ENCODE results near the gene ARMC5.
A peak's percentile ranks its signal among the peaks of the same experiment; 100 is the strongest.
"Not testable (repeated sequence)": the region's sequence is repeated elsewhere in the genome, so short reads cannot be mapped to it uniquely, and the experiment has no call there.

Gene ARMC5

DNA sequence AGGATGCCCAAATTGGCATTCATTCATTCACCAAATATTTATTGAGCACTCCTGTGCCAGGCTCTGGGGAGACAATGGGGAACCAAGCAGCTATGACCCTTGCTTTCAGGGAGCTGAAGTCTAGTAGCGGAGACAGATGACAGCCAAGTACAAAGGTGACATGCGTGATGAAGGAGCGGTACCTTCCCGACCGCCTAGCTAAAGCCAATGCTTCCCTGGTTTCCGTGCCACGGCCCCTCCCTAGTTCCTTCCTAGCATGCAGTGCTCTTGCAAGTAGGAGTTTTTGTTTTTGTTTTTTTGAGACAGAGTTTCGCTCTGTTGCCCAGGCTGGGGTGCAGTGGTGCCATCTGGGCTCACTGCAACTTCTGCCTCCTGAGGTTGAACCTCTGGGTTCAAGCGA is 20.4 kb downstream of the ARMC5 start:
- no peak overlapping the region for H3K14ac ChIP-seq (ENCODE audit: low read length in 2 of 2)
- DNase-seq = no peak
- H3K27ac ChIP-seq (ENCODE audit: low read length, poor library complexity, severe bottlenecking) = no peak overlapping the region
- H3K4me1 ChIP-seq (ENCODE audit: control insufficient read depth, insufficient read depth, low read depth, low read length) = peaks cover 32% of the 10 kb centered on the region
- H3K36me3 ChIP-seq (ENCODE audit: control insufficient read depth in 1 of 2, insufficient read depth in 2 of 2, low read depth in 1 of 2, low read length in 2 of 2) = peaks cover 38 to 44% of the 10 kb centered on the region in 2 experiments
- no peak overlapping the region for H4K8ac ChIP-seq (ENCODE audit: low read length)
- H3K79me1 ChIP-seq (replicated peaks; ENCODE audit: low read length, poor library complexity, severe bottlenecking) = peaks cover 13% of the 10 kb centered on the region
- no peak overlapping the region for H3K4me2 ChIP-seq (ENCODE audit: low read length, poor library complexity, severe bottlenecking)
- no peak overlapping the region for H2AFZ ChIP-seq (ENCODE audit: low read depth, low read length)
- H2BK5ac ChIP-seq (ENCODE audit: low read depth, low read length, poor library complexity, severe bottlenecking) = no peak overlapping the region
- 93% methylated on average over 9 of the region's 9 CpGs for WGBS
- H2BK15ac ChIP-seq (ENCODE audit: low read depth, poor library complexity, severe bottlenecking) = no peak overlapping the region
- no peak overlapping the region for H3K18ac ChIP-seq (ENCODE audit: low read depth in 1 of 2, low read length in 2 of 2)
- H2BK12ac ChIP-seq (ENCODE audit: low read length in 2 of 2) = no peak overlapping the region
- no peak overlapping the region for H2AK5ac ChIP-seq (ENCODE audit: low read length, severe bottlenecking)
- no peak overlapping the region for H2BK120ac ChIP-seq (ENCODE audit: low read depth, low read length)
- H3K9ac ChIP-seq (ENCODE audit: low read length) = no peak overlapping the region
- no peaks in the 10 kb centered on the region for H3K9me3 ChIP-seq (ENCODE audit: control insufficient read depth, low read length)
- peaks cover 0 to 28% of the 10 kb centered on the region in 2 experiments for H3K27me3 ChIP-seq (ENCODE audit: control insufficient read depth in 1 of 2, insufficient read depth in 1 of 2, low read length in 2 of 2)
- no peak overlapping the region for H3K4ac ChIP-seq (ENCODE audit: low read depth in 1 of 2, low read length in 2 of 2)
- H3K4me3 ChIP-seq (ENCODE audit: insufficient read depth in 1 of 2, low read depth in 1 of 2, low read length in 2 of 2) = no peak overlapping the region
- peak overlapping the region in 1 of 2 experiments; percentile 43 for H3K23ac ChIP-seq (ENCODE audit: low read length in 2 of 2)
- H4K91ac ChIP-seq (ENCODE audit: low read length) = no peak overlapping the region

GRCh38 chr16:31480851-31481536 is 21.7 kb downstream of the ARMC5 start:
- peaks cover 27 to 32% of the 10 kb centered on the region in 2 experiments for H3K36me3 ChIP-seq (ENCODE audit: control insufficient read depth in 1 of 2, insufficient read depth in 2 of 2, low read depth in 1 of 2, low read length in 2 of 2)
- 57% methylated on average over 7 of the region's 7 CpGs for WGBS
- no peak overlapping the region for H4K91ac ChIP-seq (ENCODE audit: low read length)

GRCh38 chr16:31483081-31483480 is 23.8 kb downstream of the ARMC5 start, which contains the start of gene SLC5A2:
Gene SLC5A2, plus strand, starts transcription at chr16:31483123. Its CDS starts 14 bp downstream, at chr16:31483137.
- H2AFZ ChIP-seq (ENCODE audit: low read depth, low read length) = no peak within 1 kb of the TSS
- WGBS = 85% methylated on average over 4 of the region's 4 CpGs

More at GRCh38 chr16:31480851-31481536, 21.7 kb downstream of the ARMC5 start:
- no peak overlapping the region for H3K18ac ChIP-seq (ENCODE audit: low read depth in 1 of 2, low read length in 2 of 2)
- no peak overlapping the region for H3K23ac ChIP-seq (ENCODE audit: low read length in 2 of 2)
- no peak overlapping the region for H3K9ac ChIP-seq (ENCODE audit: low read length)
- peaks cover 12% of the 10 kb centered on the region for H3K79me1 ChIP-seq (replicated peaks; ENCODE audit: low read length, poor library complexity, severe bottlenecking)
- no peak overlapping the region for H3K4me2 ChIP-seq (ENCODE audit: low read length, poor library complexity, severe bottlenecking)
- H2BK5ac ChIP-seq (ENCODE audit: low read depth, low read length, poor library complexity, severe bottlenecking) = no peak overlapping the region
- no peak for DNase-seq
- H2BK12ac ChIP-seq (ENCODE audit: low read length in 2 of 2) = no peak overlapping the region
- H2BK15ac ChIP-seq (ENCODE audit: low read depth, poor library complexity, severe bottlenecking) = no peak overlapping the region
- H2BK120ac ChIP-seq (ENCODE audit: low read depth, low read length) = no peak overlapping the region
- H3K9me3 ChIP-seq (ENCODE audit: control insufficient read depth, low read length) = no peaks in the 10 kb centered on the region
- H3K4me1 ChIP-seq (ENCODE audit: control insufficient read depth, insufficient read depth, low read depth, low read length) = peaks cover 39% of the 10 kb centered on the region
- no peak overlapping the region for H4K8ac ChIP-seq (ENCODE audit: low read length)
- H2AK5ac ChIP-seq (ENCODE audit: low read length, severe bottlenecking) = no peak overlapping the region
- H3K27ac ChIP-seq (ENCODE audit: low read length, poor library complexity, severe bottlenecking) = no peak overlapping the region
- no peak overlapping the region for H3K14ac ChIP-seq (ENCODE audit: low read length in 2 of 2)
- H3K4ac ChIP-seq (ENCODE audit: low read depth in 1 of 2, low read length in 2 of 2) = no peak overlapping the region
- no peak overlapping the region for H3K4me3 ChIP-seq (ENCODE audit: insufficient read depth in 1 of 2, low read depth in 1 of 2, low read length in 2 of 2)
- no peak overlapping the region for H2AFZ ChIP-seq (ENCODE audit: low read depth, low read length)
- peaks cover 0 to 40% of the 10 kb centered on the region in 2 experiments for H3K27me3 ChIP-seq (ENCODE audit: control insufficient read depth in 1 of 2, insufficient read depth in 1 of 2, low read length in 2 of 2)

DNA sequence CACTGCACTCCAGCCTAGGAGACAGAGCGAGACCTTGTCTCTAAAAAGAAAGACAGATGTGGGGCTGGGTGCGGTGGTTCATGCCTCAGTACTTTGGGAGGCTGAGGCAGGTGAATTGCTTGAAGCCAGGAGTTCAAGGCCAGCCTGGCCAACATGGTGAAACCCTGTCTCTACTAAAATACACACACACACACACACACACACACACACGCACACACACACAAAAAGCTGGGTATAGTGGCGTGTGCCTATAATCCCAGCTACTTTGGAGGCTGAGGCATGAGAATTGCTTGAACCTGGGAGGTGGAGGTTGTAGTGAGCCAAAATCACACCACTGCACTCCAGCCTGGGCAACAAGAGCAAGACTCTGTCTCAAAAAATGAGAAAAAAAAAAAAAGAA is 24.7 kb downstream of the ARMC5 start:
- H2AK5ac ChIP-seq (ENCODE audit: low read length, severe bottlenecking); H2AFZ ChIP-seq (ENCODE audit: low read depth, low read length); H4K8ac ChIP-seq (ENCODE audit: low read length); H3K14ac ChIP-seq (ENCODE audit: low read length in 2 of 2); H3K9me3 ChIP-seq (ENCODE audit: control insufficient read depth, low read length); H3K4ac ChIP-seq (ENCODE audit: low read depth in 1 of 2, low read length in 2 of 2); H3K23ac ChIP-seq (ENCODE audit: low read length in 2 of 2); H3K4me3 ChIP-seq (ENCODE audit: insufficient read depth in 1 of 2, low read depth in 1 of 2, low read length in 2 of 2); H3K4me2 ChIP-seq (ENCODE audit: low read length, poor library complexity, severe bottlenecking); H4K91ac ChIP-seq (ENCODE audit: low read length); H3K79me1 ChIP-seq (replicated peaks; ENCODE audit: low read length, poor library complexity, severe bottlenecking); H2BK12ac ChIP-seq (ENCODE audit: low read length in 2 of 2); H2BK120ac ChIP-seq (ENCODE audit: low read depth, low read length); H2BK15ac ChIP-seq (ENCODE audit: low read depth, poor library complexity, severe bottlenecking); H2BK5ac ChIP-seq (ENCODE audit: low read depth, low read length, poor library complexity, severe bottlenecking); H3K9ac ChIP-seq (ENCODE audit: low read length); H3K18ac ChIP-seq (ENCODE audit: low read depth in 1 of 2, low read length in 2 of 2); H3K27ac ChIP-seq (ENCODE audit: low read length, poor library complexity, severe bottlenecking); DNase-seq: not testable (repeated sequence)
- WGBS = no CpG with 5 or more reads among the region's 4 CpGs
- peaks cover 4 to 12% of the 10 kb centered on the region in 2 experiments for H3K36me3 ChIP-seq (ENCODE audit: control insufficient read depth in 1 of 2, insufficient read depth in 2 of 2, low read depth in 1 of 2, low read length in 2 of 2)
- peaks cover 46% of the 10 kb centered on the region for H3K4me1 ChIP-seq (ENCODE audit: control insufficient read depth, insufficient read depth, low read depth, low read length)
- peaks cover 0 to 71% of the 10 kb centered on the region in 2 experiments for H3K27me3 ChIP-seq (ENCODE audit: control insufficient read depth in 1 of 2, insufficient read depth in 1 of 2, low read length in 2 of 2)

More at GRCh38 chr16:31483081-31483480, 23.8 kb downstream of the ARMC5 start, which contains the start of gene SLC5A2:
- no peak within 1 kb of the TSS for H4K91ac ChIP-seq (ENCODE audit: low read length)
- H3K4ac ChIP-seq (ENCODE audit: low read depth in 1 of 2, low read length in 2 of 2) = no peak within 1 kb of the TSS
- no peaks in the 10 kb centered on the region for H3K79me1 ChIP-seq (replicated peaks; ENCODE audit: low read length, poor library complexity, severe bottlenecking)
- H3K14ac ChIP-seq (ENCODE audit: low read length in 2 of 2) = no peak within 1 kb of the TSS
- H3K9ac ChIP-seq (ENCODE audit: low read length) = no peak within 1 kb of the TSS
- H2AK5ac ChIP-seq (ENCODE audit: low read length, severe bottlenecking) = peak within 1 kb of the TSS; percentile 68
- DNase-seq = no peak
- no peaks in the 10 kb centered on the region for H3K9me3 ChIP-seq (ENCODE audit: control insufficient read depth, low read length)
- no peak within 1 kb of the TSS for H2BK12ac ChIP-seq (ENCODE audit: low read length in 2 of 2)
- H2BK120ac ChIP-seq (ENCODE audit: low read depth, low read length) = no peak within 1 kb of the TSS
- H3K27ac ChIP-seq (ENCODE audit: low read length, poor library complexity, severe bottlenecking) = no peak within 1 kb of the TSS
- peaks cover 11 to 12% of the 10 kb centered on the region in 2 experiments for H3K36me3 ChIP-seq (ENCODE audit: control insufficient read depth in 1 of 2, insufficient read depth in 2 of 2, low read depth in 1 of 2, low read length in 2 of 2)
- no peak within 1 kb of the TSS for H4K8ac ChIP-seq (ENCODE audit: low read length)
- peaks cover 38% of the 10 kb centered on the region for H3K4me1 ChIP-seq (ENCODE audit: control insufficient read depth, insufficient read depth, low read depth, low read length)
- H3K27me3 ChIP-seq (ENCODE audit: control insufficient read depth in 1 of 2, insufficient read depth in 1 of 2, low read length in 2 of 2) = peaks cover 0 to 61% of the 10 kb centered on the region in 2 experiments
- H3K4me3 ChIP-seq (ENCODE audit: insufficient read depth in 1 of 2, low read depth in 1 of 2, low read length in 2 of 2) = no peak within 1 kb of the TSS
- H3K4me2 ChIP-seq (ENCODE audit: low read length, poor library complexity, severe bottlenecking) = no peak within 1 kb of the TSS
- no peak within 1 kb of the TSS for H3K23ac ChIP-seq (ENCODE audit: low read length in 2 of 2)
- no peak within 1 kb of the TSS for H3K18ac ChIP-seq (ENCODE audit: low read depth in 1 of 2, low read length in 2 of 2)
- H2BK5ac ChIP-seq (ENCODE audit: low read depth, low read length, poor library complexity, severe bottlenecking) = no peak within 1 kb of the TSS
- no peak within 1 kb of the TSS for H2BK15ac ChIP-seq (ENCODE audit: low read depth, poor library complexity, severe bottlenecking)

All from mesenchymal stem cell (in vitro differentiated cells and primary cell).